OCI-LY3 (cell line): ENCODE results near the gene SASH1.

ENCODE experiments used
- CTCF ChIP-seq: fragments of 200-600, 300-600 bp; sonication (generic); IDR thresholded peaks from 2 replicates; pipeline ENCODE4 v1.5.1; 2014; ENCODE audit warnings: antibody characterized with exemption, low read length, low read depth
- EZH2phosphoT487 ChIP-seq: fragments of 200-600 bp; shearing (Covaris generic); IDR thresholded peaks from 2 replicates; pipeline ENCODE4 v1.6.1; 2018; ENCODE audit warnings: antibody characterized with exemption, mixed run types, low read depth

DNA sequence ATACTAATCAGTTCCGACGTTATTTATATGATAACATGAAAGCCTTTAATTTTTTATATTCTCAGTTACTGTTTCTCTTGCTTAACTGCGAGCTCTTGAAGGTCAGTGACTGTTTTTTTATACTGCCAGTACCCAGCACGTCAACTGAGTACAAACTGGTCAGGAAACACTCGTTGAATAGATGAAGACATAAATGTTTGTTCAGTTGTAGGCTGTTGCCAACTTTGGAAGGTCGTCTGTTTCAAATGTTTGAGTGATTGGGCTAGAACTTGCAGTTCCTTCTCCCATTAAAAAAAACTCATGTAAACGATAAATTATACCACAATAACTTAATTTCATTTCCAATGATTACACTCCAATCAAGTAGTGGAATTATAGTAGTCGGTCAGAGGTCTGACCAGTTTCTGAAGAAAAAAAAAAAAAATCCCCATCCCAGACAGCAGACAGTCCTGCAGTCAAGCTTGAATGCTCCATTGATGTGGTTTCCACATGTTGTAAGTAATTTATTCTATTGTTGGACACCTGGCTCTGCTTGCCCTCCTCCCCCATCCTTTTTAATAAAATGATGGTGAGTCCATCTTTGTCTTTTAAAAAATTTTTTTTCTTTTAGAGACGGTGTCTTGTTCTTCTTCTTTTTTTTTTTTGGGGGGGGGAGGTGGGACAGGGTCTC, 81.1 kb downstream of the SASH1 start:
- TF ChIP-seq CTCF (no peak), EZH2phosphoT487 (no peak)
